SK-N-SH treated with all-trans-retinoic acid at 6 μM for 48 hours (cell line): ENCODE results near the gene CNTNAP3B.
"Not testable (repeated sequence)": the region's sequence is repeated elsewhere in the genome, so short reads cannot be mapped to it uniquely, and the experiment has no call there.

Experiments
- ATAC-seq: fragments of 200-7000 bp; cut with Tn5 transposase; 3 replicates; pipeline ENCODE4 v1.9.1; 2020; ENCODE audit warnings: mild to moderate bottlenecking, moderate library complexity

CNTNAP3B gene

DNA sequence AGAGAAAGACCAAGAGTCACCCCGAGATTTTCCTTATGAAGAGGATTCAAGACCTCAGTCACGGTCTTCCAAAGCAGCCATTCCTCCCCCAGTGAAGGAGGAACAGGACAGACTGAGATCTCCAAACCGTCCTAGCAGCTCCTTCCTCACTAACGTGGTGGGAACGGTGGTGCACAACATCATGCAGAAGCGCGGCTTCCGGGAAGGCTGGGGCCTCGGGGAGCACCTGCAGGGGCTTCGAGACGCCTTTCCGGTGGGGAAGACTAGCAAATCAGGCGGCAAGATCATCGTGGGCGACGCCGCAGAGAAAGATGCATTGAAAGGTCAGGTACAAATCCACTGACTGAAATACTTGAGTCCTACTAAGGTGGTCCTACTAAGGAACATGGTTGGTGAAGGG lies 154.3 kb downstream of the CNTNAP3B start:
- not testable (repeated sequence) for ATAC-seq

DNA sequence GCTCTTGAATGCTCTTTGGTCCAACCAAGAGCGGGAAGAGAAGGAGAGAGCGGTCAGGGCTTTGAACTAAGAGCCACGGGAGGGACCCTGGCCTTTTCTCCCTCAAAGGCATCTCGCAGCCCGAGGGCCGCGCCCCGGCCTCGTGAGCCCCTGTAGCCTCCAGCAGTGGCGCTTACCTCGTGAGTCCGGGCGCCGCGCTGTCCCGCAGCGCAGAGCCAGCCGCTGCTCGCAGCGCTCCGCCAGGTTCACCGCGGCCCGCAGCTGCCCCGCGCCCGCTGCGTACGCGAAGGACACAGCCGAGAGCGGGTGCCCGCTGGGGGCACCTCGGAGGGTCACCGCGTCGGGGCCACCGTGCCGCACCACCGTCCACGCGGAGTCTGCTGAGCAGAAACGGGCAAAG lies 176.2 kb downstream of the CNTNAP3B start:
- ATAC-seq, result not testable (repeated sequence)

DNA sequence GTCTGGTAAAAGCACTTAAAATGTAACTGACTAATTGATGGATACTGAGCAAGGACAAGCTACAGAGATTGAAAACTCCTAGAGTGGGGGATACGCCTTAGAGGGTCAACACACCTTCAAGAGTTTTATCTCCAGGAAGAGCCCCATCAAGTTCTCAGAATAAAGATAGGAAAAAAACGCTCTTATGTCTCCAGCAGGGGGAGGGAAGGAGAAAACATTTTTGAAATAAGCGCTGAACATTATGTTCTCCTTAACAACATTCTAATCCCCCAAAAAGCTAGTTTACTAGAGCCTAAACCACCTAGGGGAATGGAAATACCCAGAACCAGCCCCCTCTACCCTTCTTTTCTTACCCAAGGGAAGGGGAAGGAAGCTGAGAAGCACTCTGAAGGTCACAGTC lies 187.5 kb downstream of the CNTNAP3B start:
- peak; percentile 47; the same call in 1 of the 3 replicates for ATAC-seq

DNA sequence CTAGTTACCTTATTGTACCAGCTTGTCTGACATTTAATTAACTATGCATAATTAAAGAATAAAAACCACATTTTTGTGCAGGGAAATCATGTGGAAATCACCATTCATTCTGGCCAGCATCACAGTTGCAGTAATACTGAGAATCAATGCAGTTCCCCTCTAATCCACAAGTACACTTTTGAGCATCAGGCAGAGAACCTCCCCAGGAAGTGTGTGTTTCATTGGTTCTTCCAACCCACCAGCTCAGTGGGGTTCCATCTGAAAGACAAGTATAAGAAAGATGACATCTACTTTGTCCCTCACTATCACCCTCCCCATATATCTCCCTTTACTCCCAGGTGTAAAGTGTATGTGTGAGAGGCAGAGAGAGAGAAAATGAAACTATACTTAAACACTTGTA lies 191.1 kb downstream of the CNTNAP3B start:
- ATAC-seq, result not testable (repeated sequence)

DNA sequence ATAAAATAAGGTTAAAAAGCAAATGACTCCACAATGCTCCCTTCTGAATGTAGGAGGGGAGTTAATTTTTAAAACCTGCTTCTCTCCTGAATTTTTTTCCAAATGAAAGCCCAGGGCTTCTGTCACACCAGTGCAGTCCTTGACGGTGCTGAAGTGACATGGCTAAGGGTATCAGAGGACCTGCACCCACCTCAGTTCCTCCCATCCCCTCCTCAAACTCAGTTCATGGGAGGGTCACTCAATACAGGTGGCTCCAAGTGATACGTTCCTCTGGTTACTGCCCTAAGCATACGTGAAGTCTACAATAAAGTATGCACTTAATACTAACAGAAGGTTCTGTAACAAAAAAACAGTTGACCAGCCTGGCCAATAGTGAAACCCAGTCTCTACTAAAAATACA lies 193.5 kb downstream of the CNTNAP3B start:
- not testable (repeated sequence) for ATAC-seq

DNA sequence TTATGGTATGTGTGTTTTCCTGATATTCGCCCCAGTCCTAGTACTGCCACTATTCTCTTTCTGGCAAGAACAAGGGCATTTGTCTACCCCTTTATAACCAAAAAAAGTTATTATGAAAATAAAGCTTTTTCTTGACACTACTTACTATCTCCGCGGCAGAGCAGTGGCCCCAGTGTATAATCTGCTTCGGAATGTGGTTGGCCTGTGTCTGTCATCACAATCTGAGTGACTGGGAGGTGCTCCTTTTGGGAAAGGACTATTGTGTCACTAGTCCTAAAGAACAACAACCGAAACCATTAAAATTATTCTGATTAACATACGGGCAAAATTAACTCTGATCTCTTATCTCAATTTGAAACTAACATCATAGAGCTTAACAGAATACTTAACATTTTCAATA lies 200.1 kb downstream of the CNTNAP3B start:
- not testable (repeated sequence) for ATAC-seq

DNA sequence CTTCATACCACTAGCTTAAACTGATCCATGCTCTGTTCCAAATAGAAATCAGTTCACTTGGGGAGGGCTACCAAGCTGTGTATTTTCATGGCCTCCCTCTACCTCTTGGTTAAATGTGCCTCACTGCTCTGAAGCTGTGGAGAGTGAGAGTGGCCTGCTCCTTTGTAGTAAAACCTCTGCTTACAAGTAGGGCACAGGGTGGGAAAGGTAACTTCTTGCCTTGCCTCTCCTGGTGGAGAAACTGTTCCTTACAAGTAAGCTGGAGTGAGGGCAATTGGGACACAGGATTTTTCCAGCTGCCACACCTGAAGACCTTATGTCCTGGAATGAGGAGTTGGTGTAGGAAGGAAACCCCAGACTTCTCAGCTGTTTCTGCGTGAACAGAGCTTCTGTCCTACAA lies 211.9 kb downstream of the CNTNAP3B start:
- ATAC-seq, result not testable (repeated sequence)

DNA sequence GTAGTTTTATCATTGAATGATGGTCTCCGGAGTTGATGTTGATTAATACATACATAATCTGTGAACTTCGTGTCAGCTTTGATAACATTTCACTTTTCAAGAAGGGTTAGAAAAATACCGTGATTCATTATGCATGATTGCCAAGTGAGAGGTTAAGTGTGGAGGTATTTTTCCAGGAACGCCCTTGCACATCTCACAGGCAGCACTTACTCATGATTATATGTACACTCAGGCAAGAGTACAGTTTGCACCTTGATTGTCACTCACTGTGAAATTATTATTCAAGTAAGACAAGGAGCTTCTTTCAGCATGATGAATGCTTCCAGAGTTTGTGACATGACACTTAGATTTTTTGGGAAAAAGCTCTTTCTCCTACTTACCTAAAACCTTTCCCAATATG lies 223.7 kb downstream of the CNTNAP3B start:
- not testable (repeated sequence) for ATAC-seq

DNA sequence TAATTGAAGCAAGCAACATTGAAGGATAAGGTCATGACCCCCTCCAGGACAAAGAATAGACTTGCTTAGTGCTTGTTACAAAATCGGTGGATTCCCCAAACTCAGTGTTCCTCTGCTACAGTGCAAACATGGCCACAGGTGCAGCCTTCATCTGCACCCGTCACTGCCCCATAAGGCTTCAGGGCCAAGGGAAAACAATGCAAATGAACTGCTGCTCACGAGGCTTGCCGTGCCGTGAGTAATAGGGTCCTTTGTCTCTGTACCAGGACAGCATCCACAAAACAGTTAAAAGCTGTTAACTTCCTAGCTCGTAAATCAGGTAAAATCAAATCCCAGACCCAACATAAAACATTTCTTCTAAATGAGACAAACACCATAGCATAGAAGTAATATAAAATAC lies 226.5 kb downstream of the CNTNAP3B start:
- ATAC-seq, result not testable (repeated sequence)

DNA sequence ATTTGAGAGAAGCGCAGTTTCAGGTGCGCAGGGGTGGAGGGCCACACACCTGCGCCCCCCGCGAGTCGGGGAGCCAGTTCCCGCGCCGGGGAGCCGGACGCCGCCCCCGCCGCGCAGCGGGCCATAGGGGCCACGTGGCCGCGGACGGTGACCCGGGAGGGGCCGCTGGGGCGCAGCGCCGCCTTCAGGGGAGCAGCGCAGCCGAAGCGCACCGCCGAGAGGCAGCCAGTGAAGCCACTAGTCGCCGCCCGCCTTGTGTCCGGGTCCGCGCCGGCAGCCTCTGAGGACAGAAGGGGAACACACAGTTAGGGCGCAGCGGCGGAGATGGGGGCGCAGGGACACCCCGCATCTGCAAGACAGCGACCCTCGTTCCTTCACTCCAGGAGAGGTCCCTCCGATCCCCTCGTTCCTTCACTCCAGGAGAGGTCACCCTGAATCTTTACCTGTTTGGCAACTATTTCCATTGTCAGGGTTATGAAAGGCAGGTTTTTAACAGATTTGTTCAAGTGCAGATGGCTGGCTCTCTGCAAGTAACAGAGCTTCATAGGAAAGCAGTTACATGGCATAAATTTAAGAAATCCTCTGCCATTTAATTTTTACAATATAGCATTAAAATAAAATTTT lies 230.4 kb downstream of the CNTNAP3B start:
- peak; percentile 56; the same call in 2 of the 3 replicates for ATAC-seq

DNA sequence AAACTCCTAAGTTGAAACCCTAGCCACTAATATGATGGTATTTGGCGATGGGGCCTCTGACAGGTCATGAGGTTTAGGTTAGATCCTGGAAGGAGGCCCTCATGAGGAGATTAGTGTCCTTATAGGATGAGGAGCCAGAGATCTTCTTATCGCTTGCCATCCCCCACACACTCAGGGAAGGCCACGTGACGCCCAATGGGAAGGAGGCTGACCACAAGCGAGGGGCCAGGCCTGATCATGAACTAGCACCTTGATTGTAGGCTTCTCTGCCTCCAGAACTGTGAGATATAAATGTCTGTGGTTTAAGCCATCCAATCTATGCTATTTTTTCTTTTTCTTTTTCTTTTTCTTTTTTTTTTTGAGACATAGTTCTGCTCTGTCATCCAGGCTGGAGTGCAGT lies 254.7 kb downstream of the CNTNAP3B start:
- not testable (repeated sequence) for ATAC-seq

DNA sequence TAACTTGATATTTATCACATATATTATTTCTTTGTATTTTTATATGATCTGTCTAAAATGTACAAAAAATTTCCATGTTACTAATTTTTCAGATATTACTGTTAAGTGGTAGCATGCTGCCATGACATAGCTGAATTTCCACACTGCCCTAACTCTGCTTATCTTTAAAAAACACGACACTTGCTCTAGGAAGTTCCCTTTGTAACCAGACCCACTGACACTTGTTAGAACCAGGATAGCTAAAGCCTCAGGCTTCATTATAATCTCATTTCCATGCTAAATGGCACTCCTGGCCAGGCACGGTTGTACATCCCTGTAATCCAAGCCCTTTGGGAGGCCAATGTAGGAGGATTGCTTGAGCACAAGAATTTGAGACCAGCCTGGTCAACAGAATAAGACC lies 273.8 kb downstream of the CNTNAP3B start:
- not testable (repeated sequence) for ATAC-seq

DNA sequence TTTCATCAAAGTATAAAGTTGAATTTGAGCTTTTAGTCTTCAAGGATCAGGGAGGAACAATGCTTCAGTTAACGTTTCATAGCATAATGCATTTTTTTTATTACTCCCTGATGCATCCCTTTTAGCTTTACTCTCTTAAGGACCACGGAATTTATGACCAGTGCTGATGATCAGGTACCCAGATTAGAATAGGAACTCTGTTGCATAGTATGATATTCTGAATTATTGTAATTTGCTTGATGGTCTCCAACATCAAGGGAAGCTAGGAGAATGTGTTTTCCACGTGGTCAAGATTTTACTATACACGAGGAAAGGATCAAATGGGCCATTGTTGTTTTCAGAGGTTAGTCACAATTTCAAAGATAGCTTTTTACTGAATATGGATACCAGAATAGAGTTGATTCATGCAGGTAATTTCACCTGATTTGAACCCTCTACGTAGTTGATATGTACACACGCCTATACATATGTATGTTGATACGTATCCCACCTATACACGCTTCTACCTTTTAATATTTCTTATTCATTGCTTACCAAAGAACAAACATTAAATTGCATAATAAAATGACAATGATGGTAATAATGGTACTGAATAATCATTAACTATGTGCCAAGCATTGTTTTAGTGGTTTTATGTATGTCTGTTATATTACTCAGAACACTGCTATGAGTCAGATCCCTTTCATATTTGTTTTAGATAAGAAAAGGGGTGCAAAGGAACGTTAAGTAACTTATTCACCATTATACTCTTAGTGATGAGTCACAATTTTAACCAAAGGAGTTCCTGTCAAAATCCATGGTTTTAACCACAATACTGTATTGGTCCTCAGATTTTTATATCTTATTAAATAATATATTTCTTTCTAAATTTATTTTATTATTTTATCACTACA lies 277.1 kb downstream of the CNTNAP3B start:
- ATAC-seq, result not testable (repeated sequence)

DNA sequence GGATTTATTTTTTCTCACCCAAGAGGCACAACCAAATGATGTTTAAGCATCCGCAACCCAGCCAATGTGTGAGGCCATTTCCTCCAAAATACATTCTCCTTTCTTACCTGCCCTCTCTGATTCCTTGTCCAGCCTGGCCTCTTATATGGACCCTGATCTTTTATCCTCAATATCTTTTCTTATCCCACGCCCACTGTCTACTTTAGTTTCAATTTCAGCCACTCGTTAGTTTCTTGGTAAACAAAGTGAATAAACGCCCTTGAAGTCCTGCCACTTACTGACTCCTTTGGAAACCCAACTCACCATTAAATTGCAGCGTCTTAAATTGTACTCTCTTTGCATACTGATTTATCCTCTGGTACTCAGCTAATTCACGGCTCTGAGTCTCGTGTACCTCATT lies 281.4 kb downstream of the CNTNAP3B start:
- ATAC-seq, result not testable (repeated sequence)
